Motor neuron (in vitro differentiated cells): ENCODE data around the gene AMOT. TPM values are rescaled to one million over a fixed set of nuclear protein-coding genes. Genes with fewer than 3 reads are reported as not detected.

Experiments used
- ATAC-seq, 8 experiments: fragments of 200-7000 bp; cut with Tn5 transposase; replicated peaks in 6 of 8; 2 replicates each; pipeline ENCODE4 v1.8.0; 2021; ENCODE audit warnings: mild to moderate bottlenecking in 8 of 8, moderate library complexity in 8 of 8
- H3K27ac ChIP-seq, 2 donors: fragments of 250-450 bp; sonication (Bioruptor Pico); 2 replicates each; pipeline ENCODE4 v1.9.0; 2021; ENCODE audit warnings: antibody characterized with exemption in 2 of 2, mild to moderate bottlenecking in 2 of 2, moderate library complexity in 1 of 2
- H3K4me1 ChIP-seq, 2 donors: fragments of 250-450 bp; sonication (Bioruptor Pico); replicated peaks in 1 of 2; 2 replicates each; pipeline ENCODE4 v1.6.1; 2021; ENCODE audit warnings: antibody characterized with exemption in 2 of 2, mild to moderate bottlenecking in 2 of 2, moderate library complexity in 1 of 2
- H3K4me3 ChIP-seq, 5 donors: fragments of 250-450 bp; sonication (Bioruptor Pico); 2 replicates each; pipeline ENCODE4 v1.9.0; 2021; ENCODE audit warnings: antibody characterized with exemption in 5 of 5, mild to moderate bottlenecking in 5 of 5, moderate library complexity in 4 of 5
- WGBS, 10 experiments: fragments of 450-650 bp; shearing (Covaris generic); methylation state at CpG; one replicate each; pipeline ENCODE4 v1.0.0; 2022; 5-methylcytosine and 5-hydroxymethylcytosine counted together
- in situ Hi-C, 9 experiments: fragments of 400-800 bp; cut with MboI; loops; one replicate each; pipeline ENCODE4 v1.15.0; 2021; ENCODE audit warnings: low sequenced_read_pairs in 9 of 9, low pct_unique_long_range_greater_than_20kb in 2 of 9; ENCODE audit not compliant: unreplicated experiment in 9 of 9
- total RNA-seq, 8 experiments: library from RNA; unstranded; fragments of 300-600 nt; gene quantifications; 2 replicates each; pipeline versions ENCODE4 v1.2.3 to v1.2.4, GENCODE V29; 2022

AMOT gene
- total RNA-seq, 8 experiments from 2014 or later, result 0.10 to 26.0 (median 14.0) TPM

- 20 to 85% (median 54%) methylated on average over 2 to 4 of the region's 4 CpGs; no CpG with 5 or more reads in 6 of the 10 experiments for WGBS, 10 experiments
- in situ Hi-C loops, result no loop called here
- no peak for ATAC-seq
These were observed 66.5 kb downstream of the AMOT start for GRCh38 chrX:112774142-112774541.

GRCh38 chrX:112769034-112769433 lies 71.6 kb downstream of the AMOT start:
- 0 to 100% (median 37%) methylated on average over 1 to 2 of the region's 3 CpGs; no CpG with 5 or more reads in 4 of the 10 experiments for WGBS, 10 experiments
- no peak overlapping the region for H3K27ac ChIP-seq
- no peak for ATAC-seq
- H3K4me3 ChIP-seq, result no peak overlapping the region
- in situ Hi-C loops, result no loop called here
- H3K4me1 ChIP-seq, result no peaks in the 10 kb centered on the region

More at GRCh38 chrX:112774142-112774541, 66.5 kb downstream of the AMOT start:
- Histone ChIP-seq H3K27ac (no peak overlapping the region), H3K4me1 (peaks cover 0 to 7% of the 10 kb centered on the region in 2 donors), H3K4me3 (no peak overlapping the region)

GRCh38 chrX:112768563-112768962 lies 72.1 kb downstream of the AMOT start:
- in situ Hi-C loops, result no loop called here
- 20 to 100% (median 100%) methylated on average over 1 of the region's 2 CpGs; no CpG with 5 or more reads in 7 of the 10 experiments for WGBS, 10 experiments
- ATAC-seq, result no peak
- Histone ChIP-seq H3K27ac (no peak overlapping the region), H3K4me1 (no peaks in the 10 kb centered on the region), H3K4me3 (no peak overlapping the region)

GRCh38 chrX:112766774-112767173 lies 73.9 kb downstream of the AMOT start:
- no peak for ATAC-seq
- 51 to 100% (median 95%) methylated on average over 1 to 2 of the region's 2 CpGs; no CpG with 5 or more reads in 4 of the 10 experiments for WGBS, 10 experiments
- in situ Hi-C loops, result no loop called here

GRCh38 chrX:112761242-112762207 lies 79.1 kb downstream of the AMOT start:
- H3K4me1 ChIP-seq, result no peaks in the 10 kb centered on the region
- in situ Hi-C loops, result no loop called here
- WGBS, 10 experiments, result 0 to 100% (median 83%) methylated on average over 1 to 6 of the region's 7 CpGs; no CpG with 5 or more reads in 3 of the 10 experiments
- no peak overlapping the region for H3K4me3 ChIP-seq
- no peak for ATAC-seq
- H3K27ac ChIP-seq, result no peak overlapping the region

More at GRCh38 chrX:112766774-112767173, 73.9 kb downstream of the AMOT start:
- Histone ChIP-seq H3K4me3 (no peak overlapping the region), H3K4me1 (no peaks in the 10 kb centered on the region), H3K27ac (no peak overlapping the region)

- H3K27ac ChIP-seq, result no peak overlapping the region
- H3K4me1 ChIP-seq, result no peaks in the 10 kb centered on the region
- in situ Hi-C loops, result no loop called here
- no peak for ATAC-seq
- WGBS, 10 experiments, result 15 to 60% (median 17%) methylated on average over 2 of the region's 2 CpGs; no CpG with 5 or more reads in 7 of the 10 experiments
- H3K4me3 ChIP-seq, result no peak overlapping the region
These were observed 79.9 kb downstream of the AMOT start for GRCh38 chrX:112760697-112761096.

GRCh38 chrX:112759966-112760365 lies 80.7 kb downstream of the AMOT start:
- Histone ChIP-seq H3K4me1 (no peaks in the 10 kb centered on the region), H3K27ac (no peak overlapping the region), H3K4me3 (no peak overlapping the region)
- ATAC-seq, result no peak
- WGBS, 10 experiments, result 8 to 74% (median 17%) methylated on average over 1 to 2 of the region's 2 CpGs; no CpG with 5 or more reads in 7 of the 10 experiments
- in situ Hi-C loops, result no loop called here

- no peaks in the 10 kb centered on the region for H3K4me1 ChIP-seq
- no peak overlapping the region for H3K27ac ChIP-seq
- in situ Hi-C loops, result no loop called here
- ATAC-seq, result no peak
- 0 to 68% (median 7%) methylated on average over 1 to 3 of the region's 3 CpGs; no CpG with 5 or more reads in 6 of the 10 experiments for WGBS, 10 experiments
- no peak overlapping the region for H3K4me3 ChIP-seq
These were observed 81.1 kb downstream of the AMOT start for GRCh38 chrX:112759512-112759911.

GRCh38 chrX:112757946-112758345 lies 82.7 kb downstream of the AMOT start:
- no peak overlapping the region for H3K27ac ChIP-seq
- H3K4me1 ChIP-seq, result no peaks in the 10 kb centered on the region
- in situ Hi-C loops, result no loop called here
- WGBS, 10 experiments, result 0 to 40% (median 25%) methylated on average over 1 to 3 of the region's 4 CpGs; no CpG with 5 or more reads in 7 of the 10 experiments
- H3K4me3 ChIP-seq, result no peak overlapping the region
- no peak for ATAC-seq

GRCh38 chrX:112753116-112753515 lies 87.5 kb downstream of the AMOT start:
- WGBS, 10 experiments, result 57 to 100% (median 100%) methylated on average over 1 of the region's 1 CpG; no CpG with 5 or more reads in 7 of the 10 experiments
- no peak overlapping the region for H3K4me3 ChIP-seq
- no peak for ATAC-seq
- in situ Hi-C loops, result no loop called here
- peaks cover 0 to 7% of the 10 kb centered on the region in 2 donors for H3K4me1 ChIP-seq
- H3K27ac ChIP-seq, result no peak overlapping the region

- peak in 5 of 8 experiments; percentile 21 to 75 (median 63) for ATAC-seq
- no peak overlapping the region for H3K4me3 ChIP-seq
- H3K4me1 ChIP-seq, result peaks cover 0 to 7% of the 10 kb centered on the region in 2 donors
- in situ Hi-C loops, result no loop called here
- 0% methylated on average over 1 of the region's 2 CpGs; no CpG with 5 or more reads in 8 of the 10 experiments for WGBS, 10 experiments
- H3K27ac ChIP-seq, result no peak overlapping the region
These were observed 89.6 kb downstream of the AMOT start for GRCh38 chrX:112751076-112751475.

GRCh38 chrX:112746812-112747595 lies 93.6 kb downstream of the AMOT start:
- in situ Hi-C loops, result no loop called here
- Histone ChIP-seq H3K27ac (no peak overlapping the region), H3K4me3 (no peak overlapping the region), H3K4me1 (peaks cover 0 to 7% of the 10 kb centered on the region in 2 donors)
- WGBS, 10 experiments, result 50 to 100% (median 84%) methylated on average over 1 to 3 of the region's 4 CpGs; no CpG with 5 or more reads in 7 of the 10 experiments
- no peak for ATAC-seq
